ENCODE results near the gene DNASE1L3.
A peak's percentile ranks its signal among the peaks of the same experiment; 100 is the strongest.

The DNASE1L3 gene

GRCh38 chr3:58157700-58158099 lies 53.1 kb downstream of the DNASE1L3 start:
- DNase-seq (ENCODE audit: low spot score), result no peak

GRCh38 chr3:58155838-58156237 lies 54.9 kb downstream of the DNASE1L3 start:
- no peak for DNase-seq (ENCODE audit: low spot score)

- DNase-seq (ENCODE audit: low spot score), result no peak
Observed at GRCh38 chr3:58154626-58155449, 55.9 kb downstream of the DNASE1L3 start.

DNA sequence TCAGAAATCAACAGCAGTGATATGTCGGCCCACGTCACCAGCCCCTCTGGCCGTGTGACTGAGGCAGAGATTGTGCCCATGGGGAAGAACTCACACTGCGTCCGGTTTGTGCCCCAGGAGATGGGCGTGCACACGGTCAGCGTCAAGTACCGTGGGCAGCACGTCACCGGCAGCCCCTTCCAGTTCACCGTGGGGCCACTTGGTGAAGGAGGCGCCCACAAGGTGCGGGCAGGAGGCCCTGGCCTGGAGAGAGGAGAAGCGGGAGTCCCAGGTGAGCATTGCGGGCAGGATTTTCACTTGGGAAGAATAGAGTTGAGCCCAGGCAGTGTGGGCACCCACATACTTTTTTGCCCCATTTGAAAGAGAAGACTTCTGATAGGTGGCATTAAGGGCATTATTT lies 57.4 kb downstream of the DNASE1L3 start:
- no peak for DNase-seq (ENCODE audit: low spot score)

DNA sequence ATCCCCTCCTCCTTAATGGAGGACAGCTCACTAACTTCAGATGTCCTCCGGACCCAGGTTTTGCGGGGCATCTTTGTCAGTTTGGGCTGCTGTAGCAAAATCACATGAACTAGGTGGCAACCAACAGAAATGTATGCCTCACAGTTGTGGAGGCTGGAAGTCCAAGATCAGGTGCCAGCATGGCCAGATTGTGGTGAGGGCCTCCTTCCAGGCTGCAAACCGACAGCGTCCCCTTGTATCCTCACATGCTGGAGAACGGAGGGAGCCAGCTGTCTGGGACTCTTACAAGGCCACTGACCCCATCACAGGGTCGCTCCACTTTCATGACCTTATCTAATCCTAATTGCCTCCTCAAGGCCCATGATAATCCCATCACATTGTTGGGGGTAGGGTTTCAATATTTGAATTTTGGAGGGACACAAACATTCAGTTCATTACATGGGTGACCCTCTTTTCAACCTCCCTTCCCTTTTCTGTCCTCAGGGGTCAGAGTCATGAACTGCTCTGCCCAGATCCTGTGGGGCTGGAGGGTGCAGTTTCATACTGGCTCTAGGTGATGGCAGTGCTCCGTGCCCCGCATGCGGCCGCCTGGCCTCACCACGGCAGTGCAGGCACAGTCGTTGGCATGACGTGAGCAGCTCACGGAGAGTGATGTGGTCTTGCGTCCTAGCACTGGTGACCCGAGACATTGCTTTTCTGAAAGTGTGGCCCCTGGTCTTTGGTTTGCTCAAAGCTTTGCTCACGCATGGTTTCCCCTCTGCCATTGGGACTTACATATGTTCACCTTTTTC lies 58.4 kb downstream of the DNASE1L3 start:
- DNase-seq (ENCODE audit: low spot score), result no peak

- no peak for DNase-seq (ENCODE audit: low spot score)
Observed at GRCh38 chr3:58151637-58152036, 59.1 kb downstream of the DNASE1L3 start.

- DNase-seq (ENCODE audit: low spot score), result peak; percentile 67
Observed at GRCh38 chr3:58150810-58151199, 60.0 kb downstream of the DNASE1L3 start.

DNA sequence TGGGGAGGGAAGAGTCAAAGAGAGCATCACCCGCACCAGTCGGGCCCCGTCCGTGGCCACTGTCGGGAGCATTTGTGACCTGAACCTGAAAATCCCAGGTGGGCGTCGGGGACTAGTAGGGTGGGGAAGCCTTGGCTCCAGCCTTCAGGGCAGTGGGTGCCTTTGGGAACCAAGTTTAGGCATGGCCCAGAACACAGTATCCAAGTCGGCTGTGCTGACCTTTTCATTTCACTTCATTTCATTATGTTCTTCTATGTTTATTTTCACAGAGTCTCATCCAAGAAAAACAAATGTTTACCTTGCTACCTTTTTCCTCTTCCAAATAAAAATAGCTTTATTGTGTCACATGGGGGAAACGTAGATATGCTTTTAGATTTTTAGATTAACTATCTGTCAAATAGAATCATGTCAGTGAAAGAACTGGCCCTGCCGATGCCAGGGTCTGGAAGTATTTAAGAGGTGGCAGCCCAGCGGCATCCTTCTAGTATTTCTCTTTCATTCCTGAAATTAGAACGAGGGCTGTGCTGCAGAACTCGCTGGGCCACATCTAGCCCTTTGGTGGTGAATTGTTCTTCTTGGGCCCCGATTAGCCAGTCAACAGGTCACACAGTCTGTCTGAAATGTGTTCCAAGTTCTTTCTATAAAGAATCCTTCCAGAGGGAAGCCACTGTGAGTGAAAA lies 60.5 kb downstream of the DNASE1L3 start:
- DNase-seq (ENCODE audit: low spot score), result peak; percentile 15

GRCh38 chr3:58148049-58148448 lies 62.7 kb downstream of the DNASE1L3 start:
- no peak for DNase-seq (ENCODE audit: low spot score)

- DNase-seq (ENCODE audit: low spot score), result no peak
Observed at GRCh38 chr3:58144478-58145325, 66.1 kb downstream of the DNASE1L3 start.

- no peak for DNase-seq (ENCODE audit: low spot score)
Observed at GRCh38 chr3:58143417-58144055, 67.2 kb downstream of the DNASE1L3 start.

Measured in AG20443 (cell line).